GM19240 (cell line): ENCODE results near the gene HMOX1.
A peak's percentile ranks its signal among the peaks of the same experiment; 100 is the strongest.
"Not testable (repeated sequence)": the region's sequence is repeated elsewhere in the genome, so short reads cannot be mapped to it uniquely, and the experiment has no call there.

Experiments used
- DNase-seq: peaks from one replicate; pipeline ENCODE4 v3.0.0; 2011; ENCODE audit warnings: low spot score; ENCODE audit not compliant: insufficient read length

The HMOX1 gene

DNA sequence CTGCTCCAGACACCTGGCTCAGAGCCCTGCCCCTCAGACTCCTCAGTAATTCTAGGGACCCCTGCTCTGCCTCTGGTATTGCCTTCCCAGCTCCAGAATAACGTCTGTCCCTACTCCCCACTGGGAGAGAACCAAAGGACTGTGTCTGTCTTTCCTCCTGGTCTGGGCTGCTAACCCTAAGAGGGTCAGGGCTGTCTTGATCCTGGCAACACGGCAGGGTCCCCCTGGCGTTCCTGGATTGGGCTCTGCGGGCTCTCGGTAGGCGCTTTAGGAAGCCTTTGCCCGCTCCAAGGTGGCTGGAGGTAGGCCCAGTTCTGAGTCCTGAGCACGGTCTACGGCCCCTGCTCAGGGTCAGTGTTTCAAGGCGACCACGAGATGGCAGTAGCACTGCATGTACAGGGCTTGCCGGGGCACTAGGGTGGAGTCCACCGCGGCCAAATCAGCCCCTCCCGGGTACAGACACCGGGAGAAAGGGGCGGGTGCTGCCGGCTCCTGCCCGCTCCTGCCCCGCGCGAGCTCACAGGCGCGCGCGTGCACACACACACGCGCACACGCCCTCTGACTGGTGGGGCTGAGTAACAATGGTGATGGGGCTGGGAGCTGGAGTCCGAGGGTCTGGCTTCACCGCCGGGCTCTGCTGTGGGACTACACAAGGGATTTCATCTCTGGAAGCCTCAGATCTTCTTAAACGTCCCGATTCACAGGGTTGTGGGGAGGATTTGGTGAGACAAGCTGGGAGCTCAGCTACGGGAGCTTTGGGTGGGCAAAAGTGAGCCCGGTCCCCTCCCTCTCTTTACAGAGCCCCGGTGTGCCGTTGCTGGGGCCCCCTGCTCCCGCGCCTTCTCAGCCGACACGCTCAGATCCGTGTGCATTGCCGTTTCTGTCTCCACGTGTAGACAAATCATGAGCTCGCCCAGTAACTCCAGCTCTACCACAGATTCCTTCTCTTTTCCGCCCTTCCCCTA is 30.1 kb upstream of the HMOX1 start:
- DNase-seq, result peak; percentile 95

DNA sequence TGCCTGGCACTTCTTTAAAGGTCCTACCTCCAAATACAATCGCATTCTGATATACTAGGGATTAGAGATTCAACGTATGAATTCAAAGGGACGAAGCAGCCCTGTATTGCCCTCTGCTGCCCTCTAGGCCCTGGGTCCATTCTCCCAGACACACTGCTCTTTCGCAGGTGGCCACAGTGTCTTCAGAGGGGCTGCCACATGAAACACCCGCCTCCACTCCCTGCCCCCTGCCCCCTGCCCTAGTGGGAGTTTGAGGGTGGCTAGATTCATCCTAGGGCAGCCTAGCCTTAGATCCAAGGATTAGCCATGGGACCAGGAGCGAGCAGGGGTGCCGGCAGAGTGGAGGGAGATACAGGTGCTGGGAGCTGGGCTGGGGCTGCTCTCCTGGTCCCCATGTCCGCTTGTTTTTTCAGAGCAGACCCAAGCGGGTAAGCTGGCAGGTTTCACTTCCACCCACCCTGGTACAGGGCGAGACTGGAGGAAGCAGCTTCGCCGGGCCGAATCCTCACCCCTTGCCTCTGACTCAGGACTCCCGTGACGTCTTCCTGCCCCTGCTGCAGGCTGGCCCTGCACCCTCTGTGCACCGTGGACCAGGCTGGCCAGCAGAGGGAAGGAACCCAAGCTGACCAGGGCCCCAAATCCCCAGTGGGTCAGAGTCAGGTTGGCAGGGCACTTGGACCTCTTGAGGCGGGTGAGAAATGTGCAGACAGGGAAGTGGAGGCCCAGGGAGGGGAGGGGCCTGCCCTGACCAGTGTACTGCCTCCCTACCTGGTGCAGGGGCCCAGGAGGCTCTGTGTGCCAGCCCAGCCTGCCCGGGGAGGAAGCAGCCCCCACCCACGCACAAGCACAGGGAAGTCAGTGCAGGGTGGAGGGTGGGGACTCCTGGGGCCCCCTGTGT is 28.4 kb upstream of the HMOX1 start:
- DNase-seq, result no peak

DNA sequence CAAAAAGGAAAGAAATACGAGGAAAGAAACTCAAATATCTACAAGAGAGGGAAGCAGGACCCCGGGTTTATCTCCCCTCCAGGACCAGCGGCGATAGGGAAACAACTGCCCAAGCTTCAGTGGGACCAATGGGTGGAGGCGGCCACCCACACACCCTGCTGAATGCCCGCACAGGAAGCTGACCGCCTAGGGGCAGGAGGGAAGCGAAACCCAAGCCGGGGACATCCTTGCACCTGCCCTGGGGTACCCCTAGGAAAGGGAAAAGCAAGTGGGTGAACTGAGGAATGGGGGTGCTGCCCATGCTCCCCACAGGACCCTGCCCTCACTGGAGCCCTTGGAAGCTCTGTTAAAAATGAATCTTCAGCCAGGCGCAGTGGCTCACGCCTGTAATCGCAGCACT is 27.6 kb upstream of the HMOX1 start:
- no peak for DNase-seq

DNA sequence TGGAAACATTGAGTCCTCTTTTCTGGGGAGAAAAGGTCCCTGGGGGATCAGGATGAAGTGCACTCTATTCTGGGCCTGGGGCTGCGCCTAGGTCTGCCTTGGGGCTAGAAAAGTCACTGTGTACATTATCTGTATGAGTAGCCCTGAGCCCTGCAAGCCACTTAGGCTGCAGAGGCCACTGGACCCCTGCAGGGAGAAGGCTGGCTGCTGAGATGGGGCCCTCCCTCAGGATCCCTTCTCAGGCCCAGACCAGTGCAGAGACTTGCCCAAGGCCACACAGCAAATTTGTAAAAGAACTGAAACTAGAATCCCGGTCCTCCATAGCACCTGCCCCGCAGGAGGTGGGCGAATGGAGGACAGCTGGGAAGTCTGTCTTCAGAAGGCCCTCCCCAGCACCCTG is 26.8 kb upstream of the HMOX1 start:
- no peak for DNase-seq

DNA sequence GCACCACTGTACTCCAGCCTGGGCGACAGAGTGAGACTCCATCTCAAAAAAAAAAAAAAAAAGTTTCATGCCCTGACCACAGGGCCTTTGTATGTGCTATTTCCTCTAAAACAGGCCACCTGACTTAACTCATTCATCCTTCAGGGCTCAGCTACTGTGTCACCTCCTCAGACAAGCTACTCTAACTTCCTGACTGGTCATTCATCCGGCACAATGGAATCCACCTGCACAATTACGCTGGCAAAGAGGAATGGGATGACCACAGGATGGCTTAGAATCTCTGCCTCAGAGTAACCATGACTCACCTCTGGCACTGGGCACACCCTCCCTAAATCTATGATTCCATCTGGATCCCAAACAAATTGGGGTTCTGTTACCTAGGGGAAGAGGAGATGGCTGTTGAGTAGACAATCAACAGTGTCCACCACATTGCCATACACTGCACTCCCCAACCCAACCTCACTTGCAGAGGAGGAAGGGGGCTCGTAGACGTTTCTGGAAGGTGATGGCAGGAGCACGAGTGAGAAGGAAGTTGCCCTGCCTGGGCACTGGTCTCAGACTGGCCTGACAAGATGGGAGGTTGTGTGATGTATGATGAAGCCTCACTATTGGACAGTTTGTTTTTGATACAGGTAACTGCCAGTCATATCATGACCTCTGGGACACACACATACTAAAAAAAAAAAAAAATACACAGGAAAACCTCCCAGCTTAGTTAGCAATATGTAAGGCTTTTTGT is 22.8 kb upstream of the HMOX1 start:
- no peak for DNase-seq

DNA sequence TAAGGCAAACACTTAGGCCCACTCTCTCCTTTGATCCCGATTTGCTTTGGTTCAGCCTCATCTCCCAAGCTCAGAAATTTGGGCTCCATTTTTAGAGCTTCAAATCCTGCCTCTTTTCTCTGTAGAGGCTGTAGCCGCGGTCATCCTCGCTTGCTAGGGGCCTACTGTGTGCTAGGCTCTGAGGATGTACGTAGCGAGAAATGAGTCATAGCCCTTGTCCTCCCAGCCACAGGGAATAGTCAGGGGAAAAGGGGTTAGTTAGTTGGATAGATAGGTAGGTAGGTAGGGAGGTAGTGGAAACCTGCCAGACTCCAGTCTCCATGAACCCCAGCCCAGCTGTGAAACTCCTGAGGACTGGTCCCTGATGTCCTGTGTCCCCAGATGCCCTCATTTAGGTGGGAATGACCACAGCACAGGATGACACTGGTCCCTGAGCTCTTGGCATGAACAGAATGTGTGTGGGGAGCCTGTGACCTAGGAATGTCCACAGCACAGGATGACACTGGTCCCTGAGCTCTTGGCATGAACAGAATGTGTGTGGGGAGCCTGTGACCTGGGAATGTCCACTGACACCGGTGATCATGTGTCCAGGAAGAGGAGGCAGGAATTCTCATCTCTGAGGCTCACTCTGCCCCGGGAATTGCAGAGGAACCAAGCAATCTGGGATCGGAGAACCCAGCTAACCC is 21.4 kb upstream of the HMOX1 start:
- DNase-seq, result no peak

DNA sequence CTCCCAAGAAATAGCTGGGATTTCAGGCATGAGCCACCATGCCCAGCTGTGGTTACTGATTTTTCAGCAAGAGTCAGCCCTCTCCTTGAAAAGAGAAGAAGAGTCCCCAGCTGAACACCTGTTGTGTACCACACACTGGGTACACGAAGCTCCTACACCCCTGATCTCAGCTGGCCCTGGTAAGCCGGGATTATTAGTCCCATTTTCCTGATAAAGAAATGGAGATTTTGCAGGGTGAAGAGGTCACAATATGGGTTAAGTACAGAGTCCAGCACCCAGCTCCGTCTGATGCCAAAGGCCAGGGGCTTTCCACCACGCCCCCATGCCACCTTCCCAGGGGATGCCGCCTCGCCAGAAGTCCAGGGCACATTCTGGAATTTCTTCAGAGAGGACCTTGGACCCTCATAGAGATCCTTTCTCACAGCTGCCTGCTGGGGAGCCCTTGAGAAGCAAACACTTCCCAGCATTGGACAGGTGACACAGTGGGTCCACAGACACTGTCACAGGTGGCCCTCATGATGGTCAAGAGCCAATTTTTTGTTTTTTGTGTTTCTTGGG is 19.8 kb upstream of the HMOX1 start:
- no peak for DNase-seq

DNA sequence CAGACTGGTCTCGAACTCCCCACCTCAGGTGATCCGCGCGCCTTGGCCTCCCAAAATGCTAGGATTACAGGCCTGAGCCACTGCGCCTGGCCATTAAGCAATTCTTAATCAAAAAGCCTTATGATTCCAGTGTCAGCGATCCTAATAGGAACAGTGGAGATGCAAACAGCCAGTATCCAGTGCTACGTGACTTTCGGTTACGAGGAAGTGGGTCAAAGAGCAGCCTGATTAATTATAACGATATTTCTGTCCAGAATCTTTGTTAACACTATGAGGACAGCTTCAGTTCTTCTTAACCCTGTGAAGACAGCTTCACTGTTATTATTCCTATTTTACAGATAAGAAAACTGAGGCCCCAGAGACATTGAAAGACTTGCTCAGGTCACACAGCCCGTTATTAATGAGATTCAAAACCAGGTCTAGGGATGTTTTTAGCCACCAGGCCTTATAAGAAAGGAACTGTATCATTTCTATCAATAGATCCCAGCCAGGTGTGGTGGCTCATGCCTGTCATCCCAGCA is 17.3 kb upstream of the HMOX1 start:
- no peak for DNase-seq

DNA sequence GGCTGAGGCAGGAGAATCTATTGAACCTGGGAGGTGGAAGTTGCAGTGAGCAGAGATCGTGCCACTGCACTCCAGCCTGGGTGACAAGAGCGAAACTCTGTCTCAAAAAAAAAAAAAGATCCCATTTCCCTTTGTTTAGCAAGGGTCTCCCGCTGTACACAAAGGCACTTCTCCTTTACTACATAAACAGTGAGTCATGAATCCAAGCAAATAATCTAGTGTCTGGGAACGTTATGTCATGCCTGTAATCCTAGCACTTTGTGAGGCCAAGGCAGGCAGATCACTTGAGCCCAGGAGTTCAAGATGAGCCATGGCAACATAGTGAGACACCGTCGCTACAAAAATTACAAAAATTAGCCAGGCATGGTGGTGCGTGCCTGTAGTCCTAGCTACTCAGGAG is 16.7 kb upstream of the HMOX1 start:
- DNase-seq, result not testable (repeated sequence)

DNA sequence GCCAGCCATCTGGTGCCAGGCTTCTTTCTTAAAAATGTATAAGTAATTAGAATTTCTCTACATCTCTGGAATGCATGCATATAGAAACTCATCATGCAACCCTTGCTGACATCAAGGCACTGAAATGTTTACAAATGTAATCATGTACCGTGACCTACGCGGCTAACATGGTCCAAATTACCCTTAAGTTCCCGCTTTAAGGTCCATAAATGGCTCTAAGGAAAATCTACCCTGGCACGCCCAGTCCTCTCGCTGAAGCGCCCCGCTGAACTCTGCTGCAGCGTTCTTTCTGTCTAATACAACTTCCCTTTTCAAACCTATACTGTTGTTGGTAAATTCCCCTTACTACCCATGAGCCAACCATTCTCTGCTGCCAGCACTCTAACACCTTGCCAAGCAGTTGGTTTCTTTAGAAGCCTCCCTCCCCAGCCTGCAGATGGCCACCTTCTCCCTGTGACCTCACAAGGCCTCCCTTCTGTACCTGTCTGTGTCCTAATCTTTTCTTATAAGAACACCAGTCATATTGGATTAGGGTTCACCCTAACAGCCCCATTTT is 13.5 kb upstream of the HMOX1 start:
- no peak for DNase-seq

DNA sequence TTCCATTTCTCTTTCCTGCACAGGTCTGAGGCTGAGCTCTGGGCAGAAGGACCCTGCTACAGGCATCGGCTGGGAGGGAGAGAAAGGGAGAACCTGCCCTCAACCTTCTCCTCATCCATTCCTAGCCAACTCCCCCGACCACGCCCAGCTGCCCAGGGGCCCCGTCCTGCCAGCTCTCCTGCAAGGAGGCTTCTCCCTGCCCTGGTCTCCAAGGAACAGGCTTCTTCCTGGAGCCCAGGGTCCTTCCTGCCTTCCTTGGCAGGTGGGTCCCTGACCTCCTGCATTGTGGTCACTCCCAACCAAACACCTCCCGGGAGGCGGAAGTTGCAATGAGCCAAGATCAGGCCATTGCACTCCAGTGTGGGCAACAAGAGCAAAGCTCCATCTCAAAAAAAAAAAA is 12.5 kb upstream of the HMOX1 start:
- no peak for DNase-seq

DNA sequence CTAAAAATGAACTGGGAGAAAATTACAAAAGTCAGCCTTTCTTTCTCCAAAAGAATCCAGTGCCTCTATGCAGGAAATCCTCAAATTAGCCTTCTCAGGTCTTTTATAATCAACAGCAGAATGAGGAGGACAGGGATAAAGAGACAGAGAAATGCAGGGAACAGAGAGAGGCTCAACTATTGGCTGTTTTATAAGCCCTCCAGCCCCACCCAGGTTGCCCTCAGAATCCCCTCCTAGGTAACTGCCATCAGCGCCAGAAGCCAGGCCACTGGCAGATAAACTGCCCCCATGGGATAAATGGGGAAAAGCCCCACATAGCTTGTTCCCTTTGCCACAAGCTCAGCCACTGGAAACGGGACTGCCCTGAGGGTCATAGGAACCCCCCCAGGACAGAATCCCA is 10.9 kb upstream of the HMOX1 start:
- DNase-seq, result no peak

DNA sequence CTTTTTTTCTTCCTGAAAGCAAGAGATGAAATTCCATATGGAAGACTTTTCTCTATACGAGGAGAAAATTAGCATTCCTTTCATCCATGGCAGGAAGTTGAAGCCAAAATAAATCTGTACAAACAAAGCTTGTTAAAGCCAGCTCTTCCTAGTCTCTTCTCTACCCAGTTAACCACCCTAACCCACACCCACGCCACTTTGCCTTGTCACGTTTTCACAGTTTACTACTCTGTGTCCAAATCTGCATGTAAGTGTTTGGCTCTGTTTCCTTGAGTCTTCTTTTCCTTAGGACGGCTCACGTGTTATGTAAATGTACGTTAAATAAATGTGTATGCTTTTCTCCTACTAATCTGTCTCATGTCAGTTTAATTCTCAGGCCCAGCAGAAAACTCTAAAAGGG is 7.1 kb upstream of the HMOX1 start:
- no peak for DNase-seq

DNA sequence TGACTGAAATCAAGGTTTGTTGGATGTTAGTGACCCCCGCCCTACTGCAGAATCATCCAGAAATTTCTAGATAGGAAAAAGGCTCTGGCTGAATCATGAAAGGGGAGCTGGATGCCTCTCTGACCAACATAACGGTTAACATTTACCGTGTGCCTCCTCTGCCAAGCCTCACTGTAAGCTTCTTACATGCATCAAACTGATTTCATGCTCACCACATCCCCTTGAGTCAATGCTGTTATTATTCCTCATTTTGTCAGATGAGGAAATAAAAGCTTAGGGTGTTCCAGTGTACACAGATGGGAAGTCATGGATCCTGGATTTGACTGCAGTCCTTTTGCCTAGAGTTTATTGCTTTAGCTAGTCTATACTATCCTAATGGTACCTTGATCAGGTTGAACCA is 5.9 kb upstream of the HMOX1 start:
- DNase-seq, result no peak

DNA sequence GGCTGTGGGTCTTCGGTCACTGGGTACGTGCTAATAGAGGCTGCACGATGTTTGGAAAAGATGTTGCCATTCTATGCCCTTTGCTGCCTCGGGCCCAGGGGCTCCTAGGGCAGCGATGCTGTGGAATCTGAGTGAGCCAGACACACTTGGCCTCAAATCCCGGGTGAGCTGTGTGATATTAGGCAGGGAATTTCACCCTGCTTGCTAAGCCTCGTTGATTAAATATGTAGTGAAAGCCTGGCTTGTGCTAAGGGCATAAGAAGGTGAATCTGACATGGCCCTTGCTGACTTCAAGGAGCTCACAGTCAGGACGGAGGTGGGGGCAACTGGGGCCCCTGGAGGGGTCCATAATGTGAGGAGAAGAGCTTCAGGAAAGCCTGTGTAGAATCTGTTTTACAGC is 5.4 kb upstream of the HMOX1 start:
- DNase-seq, result no peak

DNA sequence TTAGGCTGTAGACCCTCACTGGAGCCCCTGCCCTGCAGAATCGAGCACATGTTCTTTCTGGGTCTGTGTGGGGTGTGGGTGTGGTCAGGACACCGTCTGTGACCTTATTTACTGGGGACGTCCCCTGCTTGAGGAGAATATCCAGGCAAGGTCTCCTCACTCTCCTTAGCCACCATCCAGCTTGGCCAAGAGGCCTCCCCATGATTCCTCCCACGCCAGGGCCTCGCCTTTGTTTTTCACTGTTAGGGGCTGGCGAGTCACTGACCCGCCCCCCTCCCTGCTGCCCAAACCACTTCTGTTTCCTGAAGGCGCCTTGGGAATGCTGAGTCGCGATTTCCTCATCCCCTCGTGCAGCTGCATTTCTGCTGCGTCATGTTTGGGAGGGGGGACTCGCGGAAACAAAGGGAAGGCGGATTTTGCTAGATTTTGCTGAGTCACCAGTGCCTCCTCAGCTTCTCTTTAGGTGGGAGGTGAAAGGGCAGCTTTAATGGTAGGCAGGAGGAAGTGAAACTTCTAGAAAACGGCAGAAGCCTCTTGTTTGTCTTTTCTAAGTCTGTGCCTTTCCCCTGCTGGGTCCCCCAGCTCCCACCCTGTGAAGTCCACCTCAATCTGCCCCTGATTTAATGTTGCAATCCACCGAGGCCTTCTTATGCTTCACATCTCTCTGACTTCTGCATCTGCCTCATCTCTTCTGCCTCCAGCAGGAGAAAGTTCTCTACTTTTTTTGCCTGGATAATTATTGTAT is 4.0 kb upstream of the HMOX1 start:
- DNase-seq, result peak; percentile 76

DNA sequence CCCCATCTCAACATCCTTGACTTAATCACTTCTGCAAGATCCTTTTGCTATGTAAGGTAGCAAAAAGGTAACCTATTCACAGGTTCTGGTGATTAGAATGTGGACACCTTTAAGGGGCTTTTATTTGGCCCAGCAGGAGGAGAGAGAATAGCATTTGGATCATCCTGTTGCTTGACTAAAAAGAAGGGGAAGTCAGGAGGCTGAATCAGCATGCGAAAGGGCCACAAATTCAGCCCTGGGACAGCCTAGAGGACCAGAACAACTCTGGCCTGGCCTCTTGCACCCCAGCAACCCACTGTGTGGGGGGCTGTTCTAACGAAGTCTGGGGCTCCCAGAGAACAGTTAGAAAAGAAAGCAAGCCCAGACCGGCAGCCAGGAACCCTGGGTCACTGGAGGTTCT is 3.2 kb upstream of the HMOX1 start:
- DNase-seq, result no peak

DNA sequence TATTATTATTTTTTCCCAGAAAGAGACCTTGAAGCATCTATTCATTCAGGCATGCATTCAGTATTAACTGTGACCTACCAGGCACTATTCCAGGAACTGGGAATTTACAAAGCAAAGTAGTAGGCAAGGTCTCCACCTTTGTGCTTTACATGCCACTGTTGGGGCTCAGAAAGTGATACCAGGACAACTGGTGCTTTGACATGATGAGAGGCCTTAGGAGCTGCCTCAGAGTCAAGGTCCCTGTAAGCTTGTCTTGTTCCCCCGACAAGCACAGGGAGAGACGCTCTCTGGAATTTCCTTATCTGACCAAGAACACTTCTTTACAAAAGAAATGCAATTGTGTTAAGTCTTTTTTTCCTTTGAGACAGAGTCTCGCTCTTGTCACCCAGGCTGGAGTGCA is 2.3 kb upstream of the HMOX1 start:
- no peak for DNase-seq

DNA sequence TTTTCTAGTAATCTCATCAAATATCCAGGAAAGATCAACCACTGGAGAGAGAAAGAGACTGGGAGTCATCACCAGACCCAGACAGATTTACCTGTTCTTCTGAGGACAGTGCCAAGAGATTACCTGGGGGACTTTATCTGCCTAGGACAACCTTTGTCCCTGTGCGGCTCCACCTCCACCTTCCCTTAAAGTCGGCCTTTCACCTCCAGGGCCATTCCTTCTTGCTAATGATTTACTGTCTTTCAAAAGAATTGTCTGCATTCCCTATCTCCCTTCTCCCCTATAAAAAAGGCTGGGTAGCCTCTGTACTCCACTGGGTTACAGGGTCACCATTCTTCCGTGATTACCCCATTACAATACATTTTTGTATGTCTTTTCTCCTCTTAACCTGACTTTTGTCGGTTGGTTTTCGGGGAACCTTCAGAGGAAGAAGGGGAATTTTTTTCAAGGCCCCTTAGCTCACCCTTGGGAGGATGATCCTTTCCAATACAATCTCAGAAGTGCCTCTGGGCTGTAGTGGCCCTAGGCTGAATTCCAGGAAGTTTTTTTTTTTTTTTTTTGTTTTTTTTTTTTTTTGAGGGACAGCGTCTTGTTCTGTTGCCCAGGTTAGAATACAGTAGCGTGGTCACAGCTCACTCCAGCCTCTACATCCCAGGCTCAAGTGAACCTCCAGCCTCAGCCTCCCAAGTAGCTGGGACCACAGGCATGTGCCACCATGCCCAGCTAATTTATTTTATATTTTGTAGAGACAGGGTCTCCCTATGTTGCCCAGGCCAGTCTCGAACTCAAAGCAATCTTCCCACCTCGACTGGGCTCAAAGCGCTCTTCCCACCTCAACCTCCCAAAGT is 1.5 kb upstream of the HMOX1 start:
- DNase-seq, result no peak
